Stimulated activated CD4-positive, alpha-beta T cell treated with anti-CD3 and anti-CD28 coated beads, Interleukin-4, amount 100 ng/mL, for 1 hour (primary cell): ENCODE data around the gene CXCL14.

Source experiments
- DNase-seq: peaks from one replicate; pipeline ENCODE4 v3.0.0-alpha.2; 2020

The CXCL14 gene

DNA sequence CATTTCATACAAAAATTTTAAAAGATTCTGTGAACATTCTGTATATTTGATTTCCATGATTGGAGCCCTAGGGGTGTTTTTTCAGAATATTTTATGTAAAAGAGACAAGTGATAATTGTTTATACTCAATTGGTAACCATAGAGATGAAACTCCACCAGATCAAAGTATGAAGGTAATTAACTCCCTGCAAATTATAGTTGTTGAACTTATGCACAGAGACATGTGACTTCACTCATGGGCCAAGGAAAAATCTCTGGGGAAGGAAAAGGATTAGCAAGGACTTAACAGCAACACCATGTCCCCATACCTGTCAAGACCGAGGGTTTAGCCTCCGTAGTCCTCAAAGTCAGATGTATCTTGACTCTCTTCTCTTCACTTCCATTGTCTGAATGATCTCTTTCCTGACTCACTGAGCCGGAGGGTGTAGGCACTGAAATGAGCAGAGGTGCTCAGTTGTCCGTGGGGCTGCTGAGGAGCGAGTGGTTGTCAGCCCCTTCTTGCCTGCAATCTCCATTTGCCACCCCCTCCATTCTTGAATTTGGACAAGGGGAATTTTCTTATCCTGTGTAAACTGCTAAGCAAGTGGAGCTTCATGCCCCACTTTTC is 17.5 kb upstream of the CXCL14 start:
- DNase-seq: no peak

DNA sequence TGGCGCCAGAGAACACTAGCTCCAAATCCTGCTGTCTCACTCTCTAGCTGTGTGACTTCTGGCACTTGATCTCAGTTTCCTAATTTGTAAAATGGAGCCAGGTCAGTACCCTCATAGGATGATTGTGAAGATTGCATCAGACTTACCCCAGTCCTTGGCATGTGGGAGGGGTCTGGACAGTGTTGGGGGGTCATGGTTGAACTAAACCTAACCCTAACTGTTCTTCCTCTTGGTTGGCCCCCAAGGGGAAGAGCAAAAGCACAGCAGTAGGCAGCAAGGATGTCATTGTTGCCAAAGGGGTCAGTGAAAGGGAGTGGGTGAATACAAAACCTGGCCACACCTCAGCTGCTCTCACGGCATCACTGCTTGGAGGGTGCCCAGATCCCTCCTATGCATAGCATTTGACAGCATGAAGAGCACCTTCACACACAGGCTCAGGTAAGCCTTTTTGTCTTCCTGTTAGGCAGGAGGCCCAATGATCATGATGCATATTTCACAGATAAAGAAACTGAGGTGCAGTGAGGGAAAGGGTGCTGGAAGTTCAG is 15.7 kb upstream of the CXCL14 start:
- no peak for DNase-seq

DNA sequence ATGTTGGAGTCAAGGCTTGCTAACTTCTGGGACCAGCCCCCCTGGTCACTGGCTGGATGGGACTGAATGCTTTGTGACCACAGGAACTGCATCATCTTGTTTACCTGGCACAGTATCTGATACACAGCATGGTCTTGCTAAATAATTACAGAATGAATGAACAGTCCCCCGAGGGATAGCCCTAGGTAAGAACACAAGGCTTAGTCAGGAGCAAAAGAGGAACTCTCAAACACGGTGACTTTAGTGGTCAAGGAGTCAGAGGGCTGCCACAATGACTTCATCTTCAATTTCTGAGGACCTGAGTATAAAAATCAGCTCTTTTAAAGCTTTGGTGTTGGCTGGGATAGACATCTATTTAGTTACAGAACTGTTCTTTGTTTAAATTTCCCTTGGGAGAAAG is 15.1 kb upstream of the CXCL14 start:
- DNase-seq: no peak

DNA sequence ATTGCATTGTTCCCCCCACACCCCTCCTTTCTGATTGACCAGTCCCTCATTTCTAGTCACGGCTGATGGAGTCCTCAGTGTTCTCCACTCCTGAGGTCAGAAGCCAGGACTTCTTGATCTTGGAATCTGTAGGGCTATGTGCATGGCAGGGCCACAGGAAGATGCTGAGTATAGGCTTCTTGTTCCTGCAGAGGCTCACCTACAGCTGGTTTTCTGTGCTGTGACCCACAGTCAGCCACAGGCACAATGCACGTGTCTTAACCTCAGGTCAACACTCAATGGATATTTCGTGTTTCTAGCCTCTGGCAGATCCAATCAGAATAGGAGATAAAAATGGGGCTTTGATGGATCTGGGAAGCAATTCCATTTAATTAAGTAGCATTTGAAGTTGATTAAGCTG is 14.3 kb upstream of the CXCL14 start:
- no peak for DNase-seq

DNA sequence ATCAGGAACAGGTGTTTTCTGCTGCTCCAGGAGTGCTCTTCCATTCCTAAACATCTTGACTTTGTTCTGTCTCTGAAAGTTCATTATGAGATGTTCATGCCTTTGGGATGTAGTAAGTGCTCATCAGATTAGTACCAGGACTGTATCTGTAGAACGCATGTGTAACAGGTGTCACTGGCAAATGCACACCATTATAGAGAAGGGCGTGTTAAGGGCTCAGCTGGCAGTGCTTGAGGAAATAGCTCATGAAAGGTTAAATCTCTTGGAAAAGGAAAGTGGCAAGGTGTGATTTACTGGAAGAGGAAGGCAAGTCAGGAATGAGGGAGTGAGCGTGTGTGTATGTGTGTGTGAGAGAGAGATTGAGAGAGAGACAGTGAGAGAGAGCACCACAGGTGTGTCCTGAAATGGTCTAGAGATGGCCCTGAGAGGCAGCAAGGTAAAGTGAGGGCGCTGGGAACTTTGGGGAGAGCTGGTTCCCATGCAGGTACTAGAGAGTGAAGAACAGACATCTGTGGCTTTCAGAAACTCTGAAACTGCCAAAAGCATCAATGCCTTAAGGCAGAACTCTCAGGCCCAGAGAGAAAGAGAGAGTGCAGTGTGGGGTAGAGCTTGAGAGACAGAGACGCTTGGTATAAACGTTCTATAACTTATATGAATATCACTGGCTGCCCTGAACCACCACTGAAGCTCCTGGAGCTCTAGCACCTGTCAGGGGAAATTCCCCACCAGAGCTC is 13.7 kb upstream of the CXCL14 start:
- no peak for DNase-seq

DNA sequence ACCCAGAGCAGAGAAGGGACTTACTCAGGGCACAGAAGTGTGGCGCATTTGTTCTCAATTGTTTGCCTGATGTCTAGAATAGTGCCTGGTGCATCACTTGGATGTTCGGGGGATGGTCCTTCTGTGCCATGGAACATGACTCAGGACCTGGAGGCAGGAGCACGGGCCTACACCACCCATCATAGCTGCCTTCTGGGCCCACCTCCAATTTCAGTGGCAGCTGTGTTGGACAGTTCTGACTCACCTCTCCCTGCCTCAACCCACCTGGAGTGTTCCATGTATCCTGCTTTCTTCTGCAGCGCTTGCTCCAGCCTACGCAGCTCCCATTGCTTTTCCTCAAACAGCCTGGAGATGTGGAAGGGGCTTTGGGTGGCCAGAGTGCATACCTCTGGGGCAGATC is 12.5 kb upstream of the CXCL14 start:
- no peak for DNase-seq

DNA sequence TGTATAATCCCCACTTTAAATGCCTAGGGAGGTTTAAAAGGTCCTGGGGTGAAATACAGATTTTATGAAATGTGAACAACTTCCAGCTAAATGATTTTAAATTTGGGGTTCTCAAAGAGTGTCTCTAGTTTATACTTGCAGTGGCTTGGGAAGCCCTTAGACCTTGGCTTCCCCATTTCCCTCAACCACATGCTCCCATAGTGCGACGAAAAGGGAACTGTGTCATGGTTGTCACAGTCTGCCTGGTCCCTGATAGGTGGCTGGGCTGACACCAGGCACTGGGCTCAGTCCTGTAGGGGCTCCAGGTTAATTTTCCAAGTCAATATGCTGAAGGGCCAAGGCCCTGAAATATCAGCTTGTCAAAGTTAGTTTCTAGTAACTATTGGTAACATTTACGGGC is 10.4 kb upstream of the CXCL14 start:
- no peak for DNase-seq

DNA sequence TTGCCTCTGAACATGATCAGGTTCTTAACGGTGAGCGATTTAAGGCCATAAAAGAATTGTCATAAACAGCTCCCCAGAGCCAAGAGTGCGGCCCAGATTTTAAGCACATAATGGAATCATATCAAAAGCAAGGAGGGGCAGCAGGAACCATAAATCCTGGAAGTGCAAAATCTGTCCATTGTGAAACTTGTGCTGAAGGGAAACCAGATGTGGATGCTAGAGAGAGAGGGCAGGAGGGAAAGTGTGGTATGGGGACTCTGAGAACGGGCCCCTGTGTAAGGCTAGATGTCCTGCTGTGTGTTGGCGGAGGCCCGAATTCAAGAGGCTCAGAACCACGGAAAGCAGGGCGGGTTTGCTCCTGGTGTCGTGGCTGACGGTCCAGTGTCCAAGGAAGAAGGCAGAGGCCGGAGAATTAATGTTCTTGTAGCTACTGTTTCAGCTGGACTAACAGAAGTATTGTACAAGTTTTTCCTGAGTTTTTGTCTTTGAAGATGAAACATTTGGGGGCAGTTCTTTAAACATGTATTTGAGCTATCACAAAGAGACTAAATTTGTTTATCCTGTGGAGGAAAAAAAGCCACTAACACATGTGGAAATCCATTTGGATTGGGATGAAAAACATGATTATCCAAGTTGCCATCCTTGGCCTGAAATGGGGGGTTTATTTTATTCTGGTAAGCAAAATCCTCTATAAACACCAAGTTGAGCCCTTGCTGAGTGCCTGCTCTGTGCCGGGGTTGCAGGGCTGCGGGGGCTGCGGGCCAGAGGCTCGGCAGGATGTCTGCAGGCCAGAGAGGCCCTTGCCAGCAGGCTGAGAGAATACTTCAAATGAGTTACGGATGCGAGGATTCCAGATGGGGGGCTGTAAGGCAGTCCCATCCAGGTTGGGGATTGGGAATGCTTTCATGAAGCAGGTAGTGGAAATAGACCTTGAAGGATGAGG is 9.2 kb upstream of the CXCL14 start:
- DNase-seq: no peak

DNA sequence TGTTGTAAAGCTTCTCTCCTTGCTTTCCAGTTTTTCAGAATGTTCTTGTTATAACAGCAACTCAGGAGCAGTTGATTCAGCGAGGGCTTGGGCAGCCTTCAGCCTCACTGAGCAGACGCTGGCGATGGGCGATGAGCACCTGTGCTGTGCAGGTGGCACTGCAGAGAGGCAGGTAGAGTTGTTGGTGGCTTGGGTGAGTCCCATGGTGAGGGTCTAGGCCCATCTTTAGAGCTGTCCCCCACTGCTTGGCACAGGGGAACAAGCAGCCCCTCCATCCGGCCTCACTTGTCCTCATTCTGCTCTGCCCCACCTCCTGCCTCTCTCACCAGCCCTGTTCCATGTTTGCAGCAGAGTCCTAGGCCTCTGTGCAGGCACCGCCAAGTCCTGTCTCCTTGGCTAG is 6.1 kb upstream of the CXCL14 start:
- DNase-seq: no peak

DNA sequence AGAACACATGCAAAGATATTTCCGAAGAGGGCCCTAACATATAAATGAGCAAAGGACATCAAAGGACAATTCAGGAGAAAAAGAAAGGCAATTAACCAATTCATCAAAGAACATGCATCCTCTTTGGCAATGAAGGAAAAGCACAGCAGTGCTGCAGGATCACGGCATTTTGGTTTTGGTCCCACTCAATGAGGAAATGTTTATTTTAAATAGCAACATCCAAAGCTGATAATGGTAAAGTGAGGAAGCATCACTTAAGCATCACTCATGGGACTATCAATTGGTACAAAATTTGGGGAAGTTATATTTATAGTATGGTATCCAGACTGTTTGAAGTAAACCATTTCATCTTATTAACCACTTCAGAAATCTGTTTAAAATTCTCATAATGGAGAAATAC is 5.5 kb upstream of the CXCL14 start:
- no peak for DNase-seq

DNA sequence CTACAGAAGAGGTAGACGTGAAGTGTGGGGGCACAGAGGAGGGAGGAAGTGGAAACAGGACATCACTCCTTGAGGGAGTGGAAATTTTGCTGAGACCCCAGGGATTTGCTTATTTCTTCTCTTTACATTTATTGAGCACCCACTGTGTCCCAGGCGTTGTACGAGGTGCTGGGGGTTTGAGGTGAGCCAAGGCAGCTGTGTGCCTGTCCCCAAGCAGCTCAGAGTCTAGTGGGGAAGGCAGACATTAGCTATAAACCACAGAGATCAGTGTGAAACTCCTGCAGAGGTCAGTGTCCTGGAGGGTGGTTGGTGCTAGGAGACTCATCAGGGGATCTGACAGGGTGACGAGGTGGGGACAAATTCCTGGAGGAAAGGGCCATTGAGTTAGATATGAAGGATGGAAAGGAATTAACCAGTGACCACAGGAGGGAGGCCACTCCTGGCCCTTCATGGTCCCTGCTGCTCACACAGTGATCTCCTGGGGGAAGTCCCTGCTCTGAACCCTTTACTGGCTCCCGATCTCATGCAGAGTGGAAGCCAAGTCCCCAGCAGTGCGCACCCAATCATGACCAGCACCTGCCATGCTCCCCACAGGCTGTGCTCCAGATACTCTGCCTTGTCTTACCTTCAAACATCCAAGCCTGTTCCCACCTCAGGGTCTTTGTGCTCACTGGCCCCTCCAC is 3.4 kb upstream of the CXCL14 start:
- no peak for DNase-seq

DNA sequence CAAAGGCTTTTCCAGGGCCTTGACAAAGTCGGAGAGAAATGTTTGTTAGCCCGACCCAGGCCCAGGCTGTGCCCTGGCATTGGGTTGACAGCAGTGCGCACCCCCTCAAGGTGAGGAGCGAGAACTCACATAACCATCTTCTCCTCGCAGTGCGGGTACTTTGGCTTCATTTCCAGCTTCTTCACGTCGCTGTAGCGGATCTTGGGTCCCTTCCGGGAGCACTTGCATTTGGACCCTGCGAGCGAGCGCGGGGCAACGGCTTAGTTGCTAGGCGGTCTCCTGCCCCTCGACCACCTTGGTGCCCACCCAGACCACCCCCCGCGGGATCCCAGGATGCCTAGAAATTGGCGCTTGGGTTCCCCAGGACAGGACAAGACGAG is 496 bp downstream of the CXCL14 start:
- no peak for DNase-seq

DNA sequence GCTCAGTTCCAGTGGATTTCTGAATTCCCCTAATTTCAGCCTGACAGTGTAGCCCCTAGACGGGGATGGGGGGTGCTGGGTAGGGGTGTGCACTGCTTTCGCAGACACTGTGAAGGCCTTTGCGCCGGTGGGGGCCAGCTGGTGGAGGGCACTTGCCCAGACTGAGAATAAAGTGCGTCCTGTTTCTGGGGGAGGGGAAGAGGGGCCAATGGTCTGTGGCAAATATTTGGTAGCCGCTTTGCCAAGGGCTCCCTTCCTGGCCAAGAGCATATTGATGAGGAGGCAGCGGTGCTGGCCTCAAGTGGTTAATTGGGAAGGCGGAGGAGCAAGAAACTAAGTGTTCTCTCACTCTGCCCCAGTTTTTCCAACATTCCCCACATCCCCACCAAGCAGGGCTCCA is 1.4 kb downstream of the CXCL14 start:
- DNase-seq: no peak

DNA sequence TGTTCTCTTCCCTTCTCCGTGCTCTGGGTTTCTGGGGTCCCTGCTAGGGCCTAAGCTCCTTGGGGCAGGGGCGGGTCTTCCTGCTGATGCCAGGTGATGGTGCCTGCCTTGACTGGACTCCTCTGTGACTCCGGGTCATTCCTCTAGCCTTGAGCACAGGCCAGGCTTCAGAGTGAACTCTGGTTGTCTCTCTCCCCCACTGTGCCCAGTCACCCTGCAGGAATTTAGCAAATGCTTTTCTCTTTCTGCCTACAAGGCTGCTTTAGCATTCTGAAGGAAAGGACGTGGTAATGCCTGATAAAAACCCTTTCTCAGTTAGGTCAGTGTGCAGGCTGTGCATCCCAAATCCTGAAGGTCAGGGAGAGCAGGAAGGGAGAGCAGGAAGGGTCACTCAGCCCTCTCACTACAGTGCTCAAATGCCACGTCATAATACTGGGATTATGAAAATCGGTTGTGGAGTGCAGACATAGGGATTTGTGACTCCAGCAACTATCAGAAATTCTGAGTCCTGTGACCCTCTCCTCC is 2.7 kb downstream of the CXCL14 start:
- DNase-seq: no peak

DNA sequence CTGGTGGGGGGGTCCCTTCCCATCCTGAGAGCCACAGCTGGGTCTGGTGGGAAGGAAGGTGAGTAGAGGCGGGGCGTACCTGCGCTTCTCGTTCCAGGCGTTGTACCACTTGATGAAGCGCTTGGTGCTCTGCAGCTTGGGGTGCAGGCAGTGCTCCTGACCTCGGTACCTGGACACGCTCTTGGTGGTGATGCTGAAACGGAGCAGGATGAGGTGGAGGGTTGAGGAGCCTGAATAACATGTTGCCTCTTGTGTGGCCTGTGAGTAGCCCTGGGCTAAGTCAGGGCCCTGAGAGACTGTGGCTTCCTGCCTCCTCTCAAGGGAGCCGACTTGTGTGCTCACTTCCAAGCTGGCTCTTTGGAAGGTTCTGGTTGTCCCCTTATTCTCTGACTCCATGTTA is 4.3 kb downstream of the CXCL14 start:
- DNase-seq: no peak

DNA sequence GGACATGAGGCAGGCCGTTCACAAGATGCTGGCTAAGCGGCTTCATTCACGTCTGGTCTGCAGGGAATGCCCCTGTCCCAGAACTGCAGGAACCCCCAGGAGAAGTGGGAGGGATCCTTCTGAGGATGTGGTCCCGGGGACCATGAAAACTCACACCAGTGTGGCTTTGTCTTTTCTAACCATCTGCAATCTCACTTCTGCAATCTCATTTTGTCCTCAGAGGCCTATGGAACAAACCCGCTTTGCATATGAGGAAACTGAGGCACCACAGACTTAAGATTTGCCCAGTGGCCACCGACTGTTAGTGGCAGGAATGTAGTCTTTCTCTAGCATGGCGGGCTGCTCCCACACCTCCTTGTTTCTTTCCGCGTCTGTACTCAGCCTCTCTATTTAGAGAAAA is 6.9 kb downstream of the CXCL14 start:
- DNase-seq: no peak

DNA sequence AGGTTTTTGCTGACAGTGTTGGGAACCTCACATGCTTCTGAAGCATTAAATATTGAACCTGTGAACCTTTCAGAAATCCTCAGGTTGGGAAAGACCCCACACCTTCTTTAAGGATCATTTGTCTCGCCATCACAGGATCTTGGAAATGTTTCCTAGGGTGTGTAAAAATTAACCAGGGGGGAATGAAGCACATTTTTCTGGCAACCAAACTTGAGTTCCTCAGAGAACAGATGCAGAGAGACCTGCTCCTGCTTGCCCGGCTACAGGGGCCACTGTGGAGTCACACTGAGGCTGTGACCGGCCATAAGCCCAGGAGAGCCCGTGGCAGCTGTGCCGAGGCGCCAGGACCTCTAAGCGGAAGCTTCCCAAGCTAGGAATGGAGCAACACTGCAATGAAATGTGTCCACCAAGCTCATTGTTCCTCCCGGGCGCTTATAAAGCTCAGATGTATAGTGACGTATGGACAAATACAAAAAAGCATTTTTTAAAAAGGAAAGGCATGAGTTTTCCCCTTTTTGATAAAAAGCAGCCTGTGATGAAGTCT is 7.7 kb downstream of the CXCL14 start:
- DNase-seq: no peak

DNA sequence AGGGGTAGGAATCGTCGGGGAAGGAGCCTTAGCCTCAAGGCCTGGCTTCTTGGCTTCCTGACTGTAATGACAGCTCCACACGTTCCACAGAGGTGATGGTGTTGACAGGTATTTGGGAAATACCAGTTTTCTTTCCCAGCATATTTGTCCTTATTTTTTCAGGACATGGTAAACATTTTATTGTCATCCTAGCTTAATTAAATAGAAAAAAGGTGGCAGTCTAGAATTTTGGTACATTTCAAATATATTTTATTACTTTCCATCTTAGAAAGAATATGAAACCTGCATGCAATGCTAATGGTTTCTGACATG is 8.4 kb downstream of the CXCL14 start:
- no peak for DNase-seq

DNA sequence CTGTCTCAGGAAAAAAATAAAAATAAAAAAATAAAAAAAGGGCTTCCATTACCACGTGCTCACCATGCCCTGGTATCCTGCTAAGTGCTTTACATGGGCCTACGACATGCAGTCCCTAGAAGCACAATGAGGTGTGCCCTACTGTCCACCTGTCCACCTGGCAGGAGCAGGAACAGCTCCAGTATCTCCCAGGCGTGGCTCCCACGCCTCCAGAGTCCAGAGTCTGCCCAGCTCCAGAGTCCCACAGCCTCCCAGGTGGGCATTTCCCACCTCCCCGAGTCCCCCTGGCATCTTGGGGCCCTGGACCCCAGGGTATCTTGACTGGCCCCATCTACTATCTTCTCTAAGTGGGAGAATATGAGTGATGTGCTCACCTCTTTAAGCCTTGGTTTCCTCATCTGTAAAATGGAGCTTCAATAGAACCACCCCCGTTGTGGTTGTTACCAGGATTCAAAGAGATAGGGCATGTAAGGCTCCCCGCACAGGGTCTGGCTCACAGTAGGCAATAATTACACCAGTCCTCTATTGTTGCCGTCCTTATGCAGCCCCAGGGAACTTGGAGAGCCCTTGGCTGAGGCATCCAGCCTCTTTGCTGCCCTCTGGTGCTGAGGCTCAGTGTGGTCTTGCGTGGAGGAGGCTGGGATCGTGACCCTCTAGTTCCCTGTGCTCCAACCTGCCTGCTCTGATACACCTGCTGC is 8.9 kb downstream of the CXCL14 start:
- DNase-seq: no peak

DNA sequence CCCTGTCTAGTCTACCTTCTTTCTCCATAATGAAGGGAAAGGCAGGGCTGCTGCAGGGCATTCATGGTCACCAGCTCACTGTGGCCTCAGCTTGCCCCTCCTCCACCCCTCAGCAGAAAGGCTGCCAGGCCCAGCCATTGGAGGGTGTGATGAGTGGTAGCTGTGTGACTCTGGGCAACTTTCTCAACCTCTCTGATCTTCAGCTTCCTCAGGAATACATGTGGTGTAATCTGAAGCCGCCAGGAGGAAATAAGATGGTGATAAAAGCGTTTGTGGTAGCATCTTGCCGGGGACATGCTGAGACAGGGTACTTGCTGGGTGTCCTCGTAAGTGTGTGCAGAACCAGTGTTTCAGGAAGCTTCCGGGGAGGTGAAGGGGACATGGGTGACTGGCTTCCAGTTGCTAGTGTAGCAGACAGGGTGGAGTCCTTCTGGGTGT is 9.8 kb downstream of the CXCL14 start:
- no peak for DNase-seq

DNA sequence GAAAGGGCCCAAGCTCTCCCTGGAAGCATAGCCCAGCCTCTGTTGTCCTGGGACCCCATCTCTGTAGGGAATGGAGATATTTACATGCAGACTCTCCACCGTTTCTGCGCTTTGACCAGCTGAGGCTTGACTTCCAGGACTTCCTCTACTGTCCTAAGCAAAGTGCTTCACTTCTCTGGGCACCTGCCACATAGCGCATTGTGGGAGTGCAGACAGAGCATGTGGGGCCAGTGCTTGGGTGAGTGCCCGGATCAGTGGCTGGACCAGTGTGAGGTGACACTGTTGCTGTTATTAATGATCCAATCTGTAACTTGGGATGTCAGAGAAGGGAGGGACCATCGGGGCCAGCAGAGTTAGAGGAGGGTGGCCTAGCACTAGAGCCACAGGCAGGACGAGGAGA is 10.5 kb downstream of the CXCL14 start:
- no peak for DNase-seq

DNA sequence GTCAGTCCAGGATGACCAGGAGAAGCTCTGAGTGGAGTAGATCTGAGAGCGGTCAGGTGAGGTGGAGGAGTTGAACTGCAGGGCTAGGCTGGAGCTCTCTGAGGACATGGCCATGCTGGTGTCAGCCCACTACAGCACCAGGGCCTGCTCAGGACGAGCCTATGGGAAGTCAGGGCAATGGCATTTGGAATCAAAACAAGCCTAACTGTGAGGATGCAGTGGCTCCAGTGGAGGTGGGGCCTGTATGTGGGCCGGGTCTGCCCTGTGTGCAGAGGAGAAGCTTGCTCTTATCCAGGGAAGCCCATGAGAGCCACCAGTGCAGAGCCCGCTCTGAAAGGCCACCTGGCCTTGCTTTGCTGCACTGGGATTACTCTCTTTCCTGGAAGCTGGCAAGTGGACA is 11.1 kb downstream of the CXCL14 start:
- no peak for DNase-seq
